Chondrocyte (in vitro differentiated cells): ENCODE data around the gene ALCAM. TPM values are rescaled to one million over a fixed set of nuclear protein-coding genes. Genes with fewer than 3 reads are reported as not detected.

Experiments
- DNase-seq: peaks from one replicate; pipeline ENCODE4 v3.0.0; 2021; ENCODE audit warnings: mixed read lengths, low spot score
- H3K27ac Mint-ChIP-seq: one replicate; pipeline ENCODE4 v1.8.0; 2021; ENCODE audit warnings: mild to moderate bottlenecking, moderate library complexity, mixed read lengths; ENCODE audit not compliant: unreplicated experiment
- H3K27me3 Mint-ChIP-seq: 2 replicates; pipeline ENCODE4 v1.8.0; 2021; ENCODE audit warnings: low read depth, mixed read lengths
- H3K36me3 Mint-ChIP-seq: 2 replicates; pipeline ENCODE4 v1.8.0; 2021; ENCODE audit warnings: low read depth, mixed read lengths
- H3K4me1 Mint-ChIP-seq: 2 replicates; pipeline ENCODE4 v1.8.0; 2021; ENCODE audit warnings: low read depth, mild to moderate bottlenecking, mixed read lengths
- H3K4me3 Mint-ChIP-seq: one replicate; pipeline ENCODE4 v1.8.0; 2021; ENCODE audit warnings: mild to moderate bottlenecking, moderate library complexity, mixed read lengths; ENCODE audit not compliant: unreplicated experiment
- H3K9me3 Mint-ChIP-seq: 2 replicates; pipeline ENCODE4 v1.8.0; 2021; ENCODE audit warnings: low read depth, mixed read lengths
- CTCF ChIP-seq: fragments of 200-600 bp; sonication (generic); IDR thresholded peaks from 2 replicates; pipeline ENCODE4 v1.5.0; 2021; ENCODE audit warnings: antibody characterized with exemption, mild to moderate bottlenecking, moderate library complexity
- total RNA-seq: library from RNA; stranded (reverse); gene quantifications from 3 replicates; pipeline ENCODE4 v1.2.1, GENCODE V29; 2021

Gene ALCAM
- total RNA-seq, 1 donor from 2014 or later: 270 TPM

GRCh38 chr3:105608623-105609022, 241.9 kb downstream of the ALCAM start:
- DNase-seq: no peak
- no peak for TF ChIP-seq CTCF
- Mint-ChIP-seq H3K4me3 (no peak overlapping the region), H3K4me1 (peaks cover 8% of the 10 kb centered on the region), H3K27ac (no peak overlapping the region), H3K36me3 (no peaks in the 10 kb centered on the region), H3K9me3 (no peaks in the 10 kb centered on the region), H3K27me3 (no peaks in the 10 kb centered on the region)

DNA sequence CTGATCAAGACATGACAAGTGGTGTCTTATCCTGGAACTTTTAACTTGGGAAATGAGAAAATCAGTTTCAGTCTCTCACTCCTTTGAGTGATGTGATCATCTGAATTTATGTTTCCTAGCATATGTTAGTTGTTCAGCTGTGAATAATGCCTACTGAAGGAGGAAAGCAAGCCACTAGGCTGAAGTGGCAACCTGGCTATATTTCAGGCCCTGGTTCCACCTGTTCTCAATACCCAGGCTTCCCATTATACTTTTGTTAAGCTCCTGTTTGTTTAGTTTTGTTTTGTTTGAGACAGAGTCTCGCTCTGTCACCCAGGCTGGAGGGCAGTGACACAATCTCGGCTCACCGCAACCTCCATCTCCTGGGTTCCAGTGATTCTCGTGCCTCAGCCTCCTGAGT, 243.8 kb downstream of the ALCAM start:
- Mint-ChIP-seq H3K27me3 (no peaks in the 10 kb centered on the region), H3K9me3 (no peaks in the 10 kb centered on the region), H3K27ac (no peak overlapping the region), H3K4me3 (no peak overlapping the region), H3K4me1 (peaks cover 8% of the 10 kb centered on the region), H3K36me3 (no peaks in the 10 kb centered on the region)
- TF ChIP-seq CTCF: no peak
- DNase-seq: no peak

GRCh38 chr3:105611304-105612192, 244.8 kb downstream of the ALCAM start:
- Mint-ChIP-seq H3K36me3 (no peaks in the 10 kb centered on the region), H3K27me3 (no peaks in the 10 kb centered on the region), H3K9me3 (no peaks in the 10 kb centered on the region), H3K4me1 (peaks cover 6% of the 10 kb centered on the region), H3K4me3 (no peak overlapping the region), H3K27ac (no peak overlapping the region)
- no peak for TF ChIP-seq CTCF
- DNase-seq: no peak

DNA sequence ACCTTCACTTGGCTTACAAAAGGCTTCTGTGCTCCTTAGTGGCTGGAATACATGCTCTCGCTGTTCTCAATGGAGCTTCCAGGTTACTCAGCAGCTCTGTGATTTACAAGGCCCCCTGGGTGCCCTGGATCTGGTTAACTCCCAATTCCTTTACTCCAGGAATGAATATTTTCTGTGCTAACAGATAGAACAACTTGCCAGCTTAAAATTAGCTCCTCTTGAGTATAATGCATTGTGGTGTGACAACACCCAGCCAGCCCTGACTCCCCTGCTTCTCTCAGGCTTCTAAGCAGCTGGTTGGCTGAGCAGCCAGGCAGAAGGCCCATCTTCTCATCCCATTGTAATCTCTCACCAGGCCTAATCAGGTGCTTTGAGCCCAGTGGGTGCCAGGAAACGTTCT, 246.4 kb downstream of the ALCAM start:
- no peak overlapping the region for H3K27ac Mint-ChIP-seq
- TF ChIP-seq CTCF: no peak
- DNase-seq: no peak
- no peaks in the 10 kb centered on the region for H3K9me3 Mint-ChIP-seq
- no peaks in the 10 kb centered on the region for H3K27me3 Mint-ChIP-seq
- H3K36me3 Mint-ChIP-seq: no peaks in the 10 kb centered on the region
- H3K4me3 Mint-ChIP-seq: no peak overlapping the region
- peaks cover 14% of the 10 kb centered on the region for H3K4me1 Mint-ChIP-seq

DNA sequence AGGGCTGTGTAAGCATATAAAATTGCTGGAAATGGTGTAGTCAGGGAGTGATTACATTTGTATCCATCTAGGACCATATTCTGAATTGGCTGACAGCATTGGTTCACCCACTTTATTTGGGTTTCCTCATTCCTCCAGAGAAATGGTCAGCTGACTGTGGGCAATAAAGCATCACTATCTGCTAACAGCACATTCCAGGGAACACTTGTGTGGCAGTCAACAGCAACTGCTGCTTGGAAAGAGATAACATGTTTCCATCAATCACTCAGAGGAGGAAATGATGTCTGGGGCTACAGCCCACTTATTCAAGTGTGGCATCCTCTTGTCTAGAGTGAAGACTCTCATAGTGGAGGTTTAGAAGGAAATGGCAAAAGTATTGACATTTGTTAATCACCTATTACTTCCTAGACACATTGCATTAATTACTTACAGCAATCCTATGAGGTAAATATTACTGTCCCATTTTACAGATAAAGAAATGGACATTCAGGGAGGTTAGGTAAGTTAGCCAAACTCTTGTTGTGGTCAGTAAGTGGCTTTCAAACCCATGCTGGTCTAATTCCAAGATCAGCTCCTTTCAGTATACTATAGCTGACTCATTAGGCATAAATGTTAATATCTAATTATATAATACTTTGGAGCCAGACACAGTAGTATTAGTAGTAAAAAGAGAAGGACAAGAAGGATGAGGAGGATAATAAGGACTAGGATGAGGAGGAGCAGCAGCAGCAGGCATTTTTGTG, 247.8 kb downstream of the ALCAM start:
- DNase-seq: no peak
- peaks cover 19% of the 10 kb centered on the region for H3K4me1 Mint-ChIP-seq
- peak overlapping the region; percentile 57 for H3K27ac Mint-ChIP-seq
- H3K4me3 Mint-ChIP-seq: no peak overlapping the region
- H3K9me3 Mint-ChIP-seq: no peaks in the 10 kb centered on the region
- no peak for TF ChIP-seq CTCF
- H3K36me3 Mint-ChIP-seq: no peaks in the 10 kb centered on the region
- H3K27me3 Mint-ChIP-seq: no peaks in the 10 kb centered on the region
